ENCODE data around the gene LCN9. TPM values are rescaled to one million over a fixed set of nuclear protein-coding genes. Genes with fewer than 3 reads are reported as not detected.

Gene LCN9
- total and polyA plus RNA-seq, 2 of the 13 experiments (the other 11 are each of a cell fraction or from before 2014, with no cell fraction given): not detected

DNA sequence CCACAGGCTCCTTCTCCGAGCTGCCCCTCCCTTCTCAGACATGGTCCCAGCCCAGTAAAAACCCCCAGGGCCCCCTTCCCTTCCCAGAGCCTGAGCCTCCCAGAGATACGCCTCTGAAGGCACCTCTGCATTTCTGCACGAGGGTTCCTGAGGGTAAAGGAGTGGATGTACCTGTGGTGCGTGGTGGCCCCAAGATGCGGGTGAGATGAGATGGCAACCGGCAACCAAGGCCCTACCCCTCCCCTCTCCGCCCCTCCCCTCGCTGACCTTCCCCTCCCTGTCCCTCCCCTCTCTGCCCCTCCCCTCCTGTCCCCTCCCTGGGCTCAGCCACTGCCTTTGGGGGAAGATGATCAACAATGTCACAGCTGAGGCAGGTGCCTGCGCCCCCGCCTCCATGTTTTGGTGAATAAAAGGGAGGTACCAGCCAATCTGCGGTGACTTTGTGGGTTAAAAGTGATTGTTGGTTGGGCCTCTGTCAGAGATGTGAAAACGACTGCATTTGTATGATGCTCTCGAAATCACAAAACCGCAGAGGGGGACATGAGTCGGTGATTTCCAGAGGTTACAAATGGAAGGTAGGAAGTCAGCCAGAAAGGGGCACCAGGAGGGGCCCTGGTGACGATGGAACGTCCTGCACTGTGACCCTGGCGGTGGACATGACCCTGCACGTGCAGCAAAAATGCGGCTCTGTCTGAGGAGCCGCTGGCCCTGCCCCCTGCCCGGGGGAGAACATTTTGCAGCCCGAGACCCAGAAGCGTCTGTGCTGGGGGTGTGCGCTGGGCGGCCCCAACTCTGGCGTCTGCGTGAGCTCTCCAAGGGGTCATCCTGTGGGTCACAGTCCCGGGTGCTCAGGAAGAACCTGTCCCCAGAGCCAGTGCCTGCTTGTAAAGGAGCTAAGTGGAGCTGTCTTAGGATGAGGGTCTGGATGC lies 3.7 kb downstream of the LCN9 start:
- 3% methylated on average over 16 of the region's 29 CpGs for WGBS (ENCODE audit: low lambda C conversion rate)
- FAIRE-seq: no peak
- no peaks in the 10 kb centered on the region for H3K4me1 ChIP-seq (ENCODE audit: insufficient read depth, low read length)

More for the DNA sequence above, 3.7 kb downstream of the LCN9 start:
- in situ Hi-C loops (cut with HindIII; ENCODE audit: extremely low pct_ligation_motif_present, low pct_unique_long_range_greater_than_20kb): no loop called here
- Histone ChIP-seq H2AFZ (ENCODE audit: low read length) (no peak overlapping the region), H3K27ac (ENCODE audit: extremely low read length, insufficient read depth, low read length) (no peak overlapping the region), H3K27me3 (ENCODE audit: control insufficient read depth in 1 of 2, insufficient read depth in 2 of 2, low read length in 2 of 2) (peaks cover 10 to 50% of the 10 kb centered on the region in 2 experiments; a peak in 4 of 5 replicates), H3K4me2 (ENCODE audit: low read depth, low read length) (no peak overlapping the region), H4K20me1 (ENCODE audit: insufficient read depth, low read length) (0 out of 2 replicates have a peak, but pooled peaks cover 2% of the 10 kb centered on the region), H3K9me3 (ENCODE audit: low read length) (no peaks in the 10 kb centered on the region), H3K79me2 (ENCODE audit: insufficient read depth, low read length) (no peaks in the 10 kb centered on the region), H3K9ac (ENCODE audit: insufficient read depth, low read depth, low read length) (no peak overlapping the region), H3K4me3 (replicated peaks in 1 of 3; ENCODE audit: insufficient read depth in 1 of 3, low read depth in 2 of 3, low read length in 3 of 3) (no peak overlapping the region), H3K36me3 (replicated peaks in 1 of 2; ENCODE audit: control insufficient read depth in 1 of 2, insufficient read depth in 2 of 2, low read length in 2 of 2) (no peaks in the 10 kb centered on the region)
- BruUV-seq (replicated peaks): no TSS peak
- TF ChIP-seq ZNF260 (CRISPR knock-in tag; IDR thresholded peaks at IDR 0.05; ENCODE audit: borderline replicate concordance, low read depth): no peak
- TF ChIP-seq, protein P1, sequence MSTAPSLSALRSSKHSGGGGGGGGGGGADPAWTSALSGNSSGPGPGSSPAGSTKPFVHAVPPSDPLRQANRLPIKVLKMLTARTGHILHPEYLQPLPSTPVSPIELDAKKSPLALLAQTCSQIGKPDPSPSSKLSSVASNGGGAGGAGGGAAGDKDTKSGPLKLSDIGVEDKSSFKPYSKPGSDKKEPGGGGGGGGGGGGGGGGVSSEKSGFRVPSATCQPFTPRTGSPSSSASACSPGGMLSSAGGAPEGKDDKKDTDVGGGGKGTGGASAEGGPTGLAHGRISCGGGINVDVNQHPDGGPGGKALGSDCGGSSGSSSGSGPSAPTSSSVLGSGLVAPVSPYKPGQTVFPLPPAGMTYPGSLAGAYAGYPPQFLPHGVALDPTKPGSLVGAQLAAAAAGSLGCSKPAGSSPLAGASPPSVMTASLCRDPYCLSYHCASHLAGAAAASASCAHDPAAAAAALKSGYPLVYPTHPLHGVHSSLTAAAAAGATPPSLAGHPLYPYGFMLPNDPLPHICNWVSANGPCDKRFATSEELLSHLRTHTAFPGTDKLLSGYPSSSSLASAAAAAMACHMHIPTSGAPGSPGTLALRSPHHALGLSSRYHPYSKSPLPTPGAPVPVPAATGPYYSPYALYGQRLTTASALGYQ (CRISPR knock-in tag; IDR thresholded peaks at IDR 0.05): no peak
- TF ChIP-seq HOXD1 (CRISPR knock-in tag; IDR thresholded peaks at IDR 0.05): no peak
- TF ChIP-seq MTA1 (CRISPR knock-in tag; IDR thresholded peaks at IDR 0.05; ENCODE audit: borderline replicate concordance): no peak
- no peak for TF ChIP-seq ZNF251 (CRISPR knock-in tag; IDR thresholded peaks at IDR 0.05)
- TF ChIP-seq, protein P2, sequence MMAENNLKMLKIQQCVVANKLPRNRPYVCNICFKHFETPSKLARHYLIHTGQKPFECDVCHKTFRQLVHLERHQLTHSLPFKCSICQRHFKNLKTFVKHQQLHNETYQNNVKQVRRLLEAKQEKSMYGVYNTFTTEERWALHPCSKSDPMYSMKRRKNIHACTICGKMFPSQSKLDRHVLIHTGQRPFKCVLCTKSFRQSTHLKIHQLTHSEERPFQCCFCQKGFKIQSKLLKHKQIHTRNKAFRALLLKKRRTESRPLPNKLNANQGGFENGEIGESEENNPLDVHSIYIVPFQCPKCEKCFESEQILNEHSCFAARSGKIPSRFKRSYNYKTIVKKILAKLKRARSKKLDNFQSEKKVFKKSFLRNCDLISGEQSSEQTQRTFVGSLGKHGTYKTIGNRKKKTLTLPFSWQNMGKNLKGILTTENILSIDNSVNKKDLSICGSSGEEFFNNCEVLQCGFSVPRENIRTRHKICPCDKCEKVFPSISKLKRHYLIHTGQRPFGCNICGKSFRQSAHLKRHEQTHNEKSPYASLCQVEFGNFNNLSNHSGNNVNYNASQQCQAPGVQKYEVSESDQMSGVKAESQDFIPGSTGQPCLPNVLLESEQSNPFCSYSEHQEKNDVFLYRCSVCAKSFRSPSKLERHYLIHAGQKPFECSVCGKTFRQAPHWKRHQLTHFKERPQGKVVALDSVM (CRISPR knock-in tag; IDR thresholded peaks at IDR 0.05): no peak
- TF ChIP-seq ZNF563 (CRISPR knock-in tag; IDR thresholded peaks at IDR 0.05): no peak
- TF ChIP-seq NFRKB (IDR thresholded peaks at IDR 0.05): no peak
- TF ChIP-seq ISX (CRISPR knock-in tag; conservative IDR thresholded peaks at IDR 0.05): no peak
- no peak for TF ChIP-seq ZNF790 (CRISPR knock-in tag; IDR thresholded peaks at IDR 0.05; ENCODE audit: borderline replicate concordance)
- no peak for TF ChIP-seq POLR2A (IDR thresholded peaks at IDR 0.05; ENCODE audit: insufficient read depth in 1 of 2, low read depth in 2 of 2, low read length in 2 of 2)
- TF ChIP-seq SIN3B (IDR thresholded peaks at IDR 0.05; ENCODE audit: low read length): no peak
- TF ChIP-seq ZNF34 (CRISPR knock-in tag; IDR thresholded peaks at IDR 0.05; ENCODE audit: borderline replicate concordance): no peak
- TF ChIP-seq PLSCR1 (CRISPR knock-in tag; IDR thresholded peaks at IDR 0.05; ENCODE audit: borderline replicate concordance): no peak
- TF ChIP-seq ZBTB3 (CRISPR knock-in tag; IDR thresholded peaks at IDR 0.05; ENCODE audit: borderline replicate concordance, low read depth): no peak
- no peak for TF ChIP-seq PTBP1 (IDR thresholded peaks at IDR 0.05; ENCODE audit: low read depth, low read length, poor library complexity, severe bottlenecking)
- no peak for TF ChIP-seq CSRNP2 (CRISPR knock-in tag; conservative IDR thresholded peaks at IDR 0.05; ENCODE audit: low read depth)
- ChIA-PET CTCF (ENCODE audit: low intra/inter-chr PET ratio, low total read pairs) (no interaction called here), POLR2A (no interaction called here)
- ATAC-seq (no peak), DNase-seq (ENCODE audit: low spot score) (no peak)
- intact Hi-C loops (cut with micrococcal nuclease; ENCODE audit: unreplicated experiment): no loop called here
